CD4-positive, alpha-beta T cell (primary cell): ENCODE data around the gene BICC1. TPM values are rescaled to one million over a fixed set of nuclear protein-coding genes. Genes with fewer than 3 reads are reported as not detected.

ENCODE experiments used
- ATAC-seq: fragments of 200-7000 bp; cut with Tn5 transposase; one replicate; pipeline ENCODE4 v1.10.0; 2022; ENCODE audit warnings: mild to moderate bottlenecking; ENCODE audit not compliant: poor library complexity
- CTCF ChIA-PET: fragments of 350-600 bp; sonication (Branson Sonifier 250); formaldehyde crosslinking; loops from one replicate; lab custom pipeline; 2021; ENCODE audit warnings: antibody characterized with exemption, inconsistent platforms; lab: Charles Lee
- POLR2A ChIA-PET: fragments of 350-600 bp; sonication (Branson Sonifier 250); formaldehyde crosslinking; loops from one replicate; lab custom pipeline; 2021; ENCODE audit warnings: antibody characterized with exemption, inconsistent platforms; lab: Charles Lee
- DNase-seq, 14 experiments: peaks; one replicate each; pipeline ENCODE4 v3.0.0-alpha.2; 2013 to 2020; ENCODE audit warnings: mixed read lengths in 2 of 14
- H3K27ac ChIP-seq, 2 donors: one replicate each; pipeline versions ENCODE4 v1.5.1 to v1.7.0; 2013; ENCODE audit warnings: low read length in 2 of 2, low read depth in 1 of 2, mild to moderate bottlenecking in 1 of 2
- H3K27me3 ChIP-seq, 2 experiments: 1 replicate in 1 of 2; 2 replicates in 1 of 2; pipeline versions ENCODE4 v1.6.1 to v1.7.0; 2013; ENCODE audit warnings: low read length in 2 of 2, control low read depth in 1 of 2, mild to moderate bottlenecking in 1 of 2, moderate library complexity in 1 of 2; ENCODE audit not compliant: insufficient read depth in 2 of 2, control insufficient read depth in 1 of 2
- H3K36me3 ChIP-seq: one replicate; pipeline ENCODE4 v1.6.1; 2013; ENCODE audit warnings: low read length, control low read depth; ENCODE audit not compliant: insufficient read depth
- H3K4me1 ChIP-seq: one replicate; pipeline ENCODE4 v1.6.1; 2013; ENCODE audit warnings: low read length, control low read depth; ENCODE audit not compliant: insufficient read depth
- H3K4me3 ChIP-seq: one replicate; pipeline ENCODE4 v1.5.1; 2013; ENCODE audit warnings: mild to moderate bottlenecking, low read length, moderate library complexity
- H3K9me3 ChIP-seq, 2 experiments: 1 replicate in 1 of 2; 2 replicates in 1 of 2; pipeline versions ENCODE4 v1.6.1 to v1.7.0; 2013; ENCODE audit warnings: low read length in 2 of 2, mild to moderate bottlenecking in 2 of 2, control low read depth in 1 of 2, moderate library complexity in 1 of 2; ENCODE audit not compliant: control insufficient read depth in 1 of 2, insufficient read depth in 1 of 2
- H3K27ac Mint-ChIP-seq: one replicate; pipeline ENCODE4 v1.8.0; 2020; ENCODE audit warnings: mixed read lengths
- H3K27me3 Mint-ChIP-seq: one replicate; pipeline ENCODE4 v1.8.0; 2021; ENCODE audit warnings: mixed read lengths
- H3K36me3 Mint-ChIP-seq: one replicate; pipeline ENCODE4 v1.8.0; 2021; ENCODE audit warnings: low read depth, mixed read lengths
- H3K4me1 Mint-ChIP-seq: one replicate; pipeline ENCODE4 v1.8.0; 2021; ENCODE audit warnings: low read depth, mixed read lengths
- H3K4me3 Mint-ChIP-seq: one replicate; pipeline ENCODE4 v1.8.0; 2020; ENCODE audit warnings: mild to moderate bottlenecking, mixed read lengths
- H3K9me3 Mint-ChIP-seq: one replicate; pipeline ENCODE4 v1.8.0; 2020; ENCODE audit warnings: mixed read lengths
- CTCF ChIP-seq: fragments of 200-600 bp; IDR thresholded peaks from one replicate; pipeline ENCODE4 v1.8.0; 2022; ENCODE audit warnings: antibody characterized with exemption, mild to moderate bottlenecking
- intact Hi-C, 2 experiments: fragments of 100-400 bp; cut with DNase I in 1 of 2; cut with micrococcal nuclease in 1 of 2; formaldehyde crosslinking; loops; one replicate each; pipeline versions ENCODE4 v1.15.1 to v1.9.0; 2023 to 2025; cut with DNase I, micrococcal nuclease
- total RNA-seq, 174 experiments: library from RNA in 2 of 174; stranded (reverse) in 2 of 174; gene quantifications; one replicate each; pipeline ENCODE4 v1.2.3 and lab custom pipeline; 2021 to 2026

The BICC1 gene
- total RNA-seq, 2 experiments from 2014 or later = not detected

- Histone ChIP-seq H3K27ac (no peak overlapping the region), H3K9me3 (peaks cover 0 to 10% of the 10 kb centered on the region in 2 experiments), H3K36me3 (no peaks in the 10 kb centered on the region), H3K27me3 (no peaks in the 10 kb centered on the region), H3K4me3 (no peak overlapping the region), H3K4me1 (no peaks in the 10 kb centered on the region)
- ATAC-seq (no peak), DNase-seq (no peak)
- no peak for TF ChIP-seq CTCF
- POLR2A ChIA-PET = no interaction called here
- peaks cover 8% of the 10 kb centered on the region for H3K27me3 Mint-ChIP-seq
- intact Hi-C loops = no loop called here
- H3K4me3 Mint-ChIP-seq = no peak overlapping the region
- CTCF ChIA-PET = no interaction called here
- H3K9me3 Mint-ChIP-seq = peaks cover 7% of the 10 kb centered on the region
- H3K36me3 Mint-ChIP-seq = no peaks in the 10 kb centered on the region
- H3K27ac Mint-ChIP-seq = no peak overlapping the region
- no peaks in the 10 kb centered on the region for H3K4me1 Mint-ChIP-seq
These were observed 162.6 kb downstream of the BICC1 start for GRCh38 chr10:58675321-58675720.

- H3K9me3 ChIP-seq = peaks cover 9 to 12% of the 10 kb centered on the region in 2 experiments
- no peaks in the 10 kb centered on the region for H3K4me1 ChIP-seq
- Mint-ChIP-seq H3K4me3 (no peak overlapping the region), H3K4me1 (no peaks in the 10 kb centered on the region), H3K27ac (no peak overlapping the region), H3K27me3 (no peaks in the 10 kb centered on the region), H3K36me3 (no peaks in the 10 kb centered on the region), H3K9me3 (peaks cover 6% of the 10 kb centered on the region)
- H3K4me3 ChIP-seq = no peak overlapping the region
- ATAC-seq (no peak), DNase-seq (no peak)
- no peaks in the 10 kb centered on the region for H3K36me3 ChIP-seq
- ChIA-PET CTCF (no interaction called here), POLR2A (no interaction called here)
- intact Hi-C loops = no loop called here
- TF ChIP-seq CTCF = no peak
- H3K27me3 ChIP-seq = no peaks in the 10 kb centered on the region
- H3K27ac ChIP-seq = no peak overlapping the region
These were observed 178.9 kb downstream of the BICC1 start for GRCh38 chr10:58691528-58691927.

- H3K36me3 Mint-ChIP-seq = no peaks in the 10 kb centered on the region
These were observed 181.2 kb downstream of the BICC1 start for GRCh38 chr10:58693919-58694318.

More at GRCh38 chr10:58693919-58694318, 181.2 kb downstream of the BICC1 start:
- DNase-seq (no peak), ATAC-seq (no peak)
- Histone ChIP-seq H3K27ac (no peak overlapping the region), H3K36me3 (no peaks in the 10 kb centered on the region), H3K4me3 (no peak overlapping the region), H3K9me3 (peaks cover 0 to 9% of the 10 kb centered on the region in 2 experiments), H3K27me3 (no peaks in the 10 kb centered on the region), H3K4me1 (no peaks in the 10 kb centered on the region)
- intact Hi-C loops = no loop called here
- Mint-ChIP-seq H3K9me3 (peaks cover 6% of the 10 kb centered on the region), H3K27me3 (no peaks in the 10 kb centered on the region), H3K27ac (no peak overlapping the region), H3K4me3 (no peak overlapping the region), H3K4me1 (no peaks in the 10 kb centered on the region)
- CTCF ChIA-PET = no interaction called here
- TF ChIP-seq CTCF = no peak
- POLR2A ChIA-PET = no interaction called here
